ENCODE results near the gene PPP1R18. TPM values are rescaled to one million over a fixed set of nuclear protein-coding genes. Genes with fewer than 3 reads are reported as not detected.
"Not testable (repeated sequence)": the region's sequence is repeated elsewhere in the genome, so short reads cannot be mapped to it uniquely, and the experiment has no call there.

The PPP1R18 gene
- total RNA-seq, 1 experiment from 2014 or later, result 109 TPM

DNA sequence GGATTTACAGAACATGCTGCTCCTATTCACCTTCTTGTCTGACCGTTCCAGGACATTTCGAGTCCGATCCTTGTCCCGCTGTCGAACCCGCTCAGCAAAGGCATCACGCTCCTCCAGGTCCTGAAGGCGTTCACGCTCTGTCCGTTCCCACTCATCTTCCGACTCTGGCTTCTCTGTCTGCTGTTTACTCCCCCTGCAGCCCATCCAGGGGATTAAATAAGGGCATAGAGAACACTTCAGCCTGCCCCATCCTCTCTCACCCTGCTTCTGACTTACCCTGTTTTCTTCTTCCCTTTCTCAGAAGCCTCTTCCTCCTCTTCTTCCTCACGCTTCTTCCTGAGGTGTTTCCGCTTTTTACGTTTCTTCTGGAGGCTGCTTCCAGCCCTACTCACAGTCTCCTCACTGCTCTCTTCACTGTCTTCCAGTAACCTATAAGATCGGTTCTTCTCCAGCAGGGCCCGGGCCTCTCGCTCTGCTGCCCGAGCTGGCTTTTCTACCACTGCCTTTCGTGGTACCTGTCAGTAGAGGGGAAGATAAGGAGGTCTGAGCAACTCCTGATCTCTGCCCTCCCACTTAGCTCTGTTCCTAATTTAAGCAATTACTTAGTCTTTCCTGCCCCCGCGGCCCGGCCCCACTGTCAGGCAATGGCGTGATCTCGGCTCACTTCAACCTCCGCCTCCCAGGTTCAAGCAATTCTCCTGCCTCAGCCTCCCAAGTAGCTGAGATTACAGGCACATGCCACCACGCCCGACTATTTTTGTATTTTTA lies 15.5 kb downstream of the PPP1R18 start:
- no peak for DNase-seq (ENCODE audit: low read depth)

DNA sequence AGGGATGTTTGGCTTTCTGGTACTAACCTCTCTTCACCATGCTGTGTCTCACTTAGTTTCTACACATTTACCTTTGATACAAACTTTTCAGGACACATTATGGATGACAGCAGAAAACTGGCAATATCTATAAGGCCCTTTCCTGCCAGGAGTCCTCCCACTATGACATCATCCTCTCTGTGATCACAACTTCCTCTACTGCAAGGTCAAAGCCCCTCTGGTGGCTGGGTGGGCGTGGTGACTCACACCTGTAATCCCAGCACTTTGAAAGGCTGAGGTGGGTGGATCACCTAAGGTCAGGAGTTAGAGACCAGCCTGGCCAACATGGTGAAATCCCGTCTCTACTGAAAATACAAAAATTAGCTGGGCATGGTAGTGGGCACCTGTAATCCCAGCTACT lies 20.1 kb downstream of the PPP1R18 start:
- peak; percentile 34 for DNase-seq (ENCODE audit: low read depth)

GRCh38 chr6:30664994-30665767 lies 21.3 kb downstream of the PPP1R18 start:
- no peak for DNase-seq (ENCODE audit: low read depth)

DNA sequence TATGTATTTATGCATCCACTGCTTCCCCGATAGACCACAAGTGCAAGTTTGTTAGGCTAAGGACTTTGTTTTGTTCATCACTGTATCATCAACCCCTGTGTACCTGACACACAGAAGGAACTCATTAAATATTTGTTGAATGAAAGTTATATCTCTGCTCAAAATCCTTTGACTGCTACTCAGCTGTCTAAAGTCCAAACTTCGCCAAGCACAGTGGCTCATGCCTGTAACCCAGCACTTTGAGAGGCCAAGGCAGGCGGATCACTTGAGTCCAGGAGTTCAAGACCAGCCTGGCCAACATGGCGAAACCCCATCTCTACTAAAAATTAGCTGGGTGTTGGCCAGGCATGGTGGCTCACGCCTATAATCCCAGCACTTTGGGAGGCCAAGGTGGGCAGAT lies 28.5 kb downstream of the PPP1R18 start:
- DNase-seq (ENCODE audit: low read depth), result not testable (repeated sequence)

DNA sequence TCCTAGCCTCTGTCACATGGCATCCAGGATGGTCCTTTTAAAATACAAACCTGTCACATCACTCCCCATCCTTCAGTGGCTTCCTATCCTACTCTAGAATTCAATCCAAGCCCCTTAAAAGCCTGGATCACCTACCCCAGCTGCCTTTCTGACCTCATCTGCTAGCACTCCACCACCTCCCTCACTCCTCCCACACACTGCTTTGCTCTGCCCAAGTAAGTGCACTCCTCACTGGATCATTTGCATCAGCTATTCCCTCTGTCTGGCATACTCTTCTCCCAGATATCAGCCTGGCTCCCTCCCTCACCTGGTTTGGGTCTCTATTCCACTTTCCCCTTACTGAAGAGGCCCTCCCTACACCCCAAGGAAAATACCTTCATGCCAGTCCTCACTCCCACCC lies 29.0 kb downstream of the PPP1R18 start:
- DNase-seq (ENCODE audit: low read depth), result no peak

DNA sequence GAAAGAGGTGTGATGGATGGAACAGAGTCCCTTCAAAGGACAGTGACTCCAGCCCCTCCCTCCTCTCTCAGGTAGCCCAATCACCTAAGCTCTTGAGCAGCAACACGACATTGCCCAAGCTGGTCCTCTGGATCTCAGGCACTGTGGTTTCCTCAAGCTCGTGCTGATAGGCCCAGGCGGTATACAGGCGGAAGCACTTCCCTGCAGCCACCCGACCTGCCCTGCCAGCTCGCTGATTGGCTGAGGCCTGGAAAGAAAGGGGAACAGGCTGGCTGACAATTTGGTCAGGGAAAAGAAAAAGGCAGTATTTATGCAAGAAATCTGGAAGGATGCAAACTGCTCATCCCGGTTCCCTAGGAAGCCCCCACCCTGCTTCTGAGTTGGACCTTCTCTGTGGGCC lies 29.9 kb downstream of the PPP1R18 start:
- no peak for DNase-seq (ENCODE audit: low read depth)

DNA sequence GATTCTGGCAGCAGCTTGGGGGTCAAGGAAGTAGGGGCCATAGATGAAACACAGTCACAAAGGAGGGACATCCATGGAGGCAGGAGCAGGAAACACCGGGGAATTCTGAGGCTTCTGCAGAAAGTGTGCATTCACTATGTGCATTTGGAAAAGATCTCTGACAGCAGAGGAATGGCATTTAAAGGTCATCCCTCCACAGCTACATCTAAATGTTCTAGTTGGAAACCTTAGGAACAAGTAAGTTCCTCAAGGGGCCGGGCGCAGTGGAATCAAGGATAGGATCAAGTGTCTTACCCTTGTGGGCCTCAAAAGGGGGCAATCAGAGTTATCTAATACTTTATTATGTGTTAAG lies 30.7 kb downstream of the PPP1R18 start:
- no peak for DNase-seq (ENCODE audit: low read depth)

DNA sequence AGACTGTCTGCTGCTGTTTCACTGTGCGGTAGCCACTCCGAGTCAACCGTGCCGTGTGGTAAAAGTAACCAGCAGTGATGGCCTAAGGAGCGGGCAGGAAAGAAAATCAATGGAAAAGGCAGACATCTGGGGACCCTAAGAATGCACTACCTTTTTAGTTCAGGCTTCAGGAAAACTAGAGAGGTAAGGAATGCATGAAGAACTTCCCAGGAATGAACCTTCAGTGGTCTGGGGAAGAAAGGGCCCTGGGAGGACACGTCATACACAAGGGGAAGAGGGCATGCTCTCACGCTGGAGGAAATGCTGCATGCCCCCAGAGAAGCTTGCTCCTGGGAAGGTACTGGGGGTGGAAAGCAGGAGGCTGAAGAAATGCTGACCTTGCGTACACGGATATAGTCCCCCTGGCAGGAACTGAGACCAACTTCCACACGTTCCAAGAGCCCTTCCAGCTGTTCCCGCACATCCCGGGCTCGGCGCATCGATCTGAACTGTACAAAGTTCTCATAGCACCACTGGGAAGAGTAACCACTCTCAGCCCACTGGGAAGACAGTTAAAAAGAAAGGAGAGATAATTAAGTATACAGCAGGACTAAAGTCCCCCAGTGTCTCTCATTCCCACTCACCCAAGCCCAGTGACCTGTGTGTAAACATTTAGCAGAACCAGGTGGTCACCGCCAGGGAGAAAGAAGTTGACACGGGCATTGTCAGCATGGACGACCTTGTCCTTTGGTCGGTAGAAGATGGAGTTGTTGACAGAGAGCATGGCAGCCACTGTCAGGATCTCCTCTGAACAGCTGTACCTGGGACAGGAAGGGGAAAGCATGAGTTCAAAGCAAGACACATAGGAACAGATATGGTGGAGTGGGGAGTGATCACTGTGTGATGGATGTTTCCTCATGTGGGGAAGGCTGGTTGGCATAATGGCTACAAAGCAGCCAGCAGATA lies 31.4 kb downstream of the PPP1R18 start:
- no peak for DNase-seq (ENCODE audit: low read depth)

GRCh38 chr6:30651143-30651542 lies 35.3 kb downstream of the PPP1R18 start:
- DNase-seq (ENCODE audit: low read depth), result no peak

DNA sequence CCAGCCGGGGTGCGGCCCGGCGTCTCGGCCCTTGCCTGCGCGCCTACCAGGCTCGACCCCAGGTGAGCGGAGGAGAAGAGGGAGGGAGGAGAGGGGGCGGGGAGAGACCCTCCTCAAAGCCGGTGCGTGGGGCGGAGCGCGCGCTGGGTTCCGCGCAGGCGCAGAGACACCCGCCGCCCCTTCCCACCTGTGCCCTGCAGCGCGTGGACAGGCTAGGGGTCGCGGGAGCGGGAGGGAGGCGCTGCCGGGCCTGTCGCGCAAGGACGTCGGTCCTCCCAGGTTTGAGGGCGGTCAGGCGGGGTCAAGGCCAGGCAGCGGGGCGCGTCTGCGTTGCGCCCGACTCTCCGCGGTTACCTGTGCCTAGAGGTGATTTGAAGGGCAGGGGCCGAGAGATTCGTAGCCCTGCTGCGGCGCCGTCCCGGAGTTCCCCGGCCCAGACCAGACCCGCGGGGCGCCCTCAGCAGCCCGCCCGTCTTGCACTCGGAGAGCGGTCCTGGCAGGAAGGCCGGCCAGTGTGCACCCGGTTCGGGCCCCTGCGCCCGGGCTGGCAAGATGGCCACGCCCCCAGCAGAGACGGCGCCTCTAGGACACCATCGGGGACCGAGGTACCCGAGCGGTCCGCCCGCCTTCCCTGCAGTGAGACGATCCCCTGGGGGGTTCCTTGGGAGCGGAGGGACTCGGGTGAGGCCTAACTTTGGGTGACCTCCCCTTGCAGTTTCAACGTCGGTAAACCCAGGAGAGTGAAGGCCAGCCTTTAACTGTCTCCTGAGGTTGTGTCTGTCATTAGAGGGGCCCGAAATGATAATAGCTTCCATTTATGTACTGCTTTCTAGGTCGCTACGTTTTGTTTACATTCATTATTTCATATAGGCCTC lies 39.0 kb downstream of the PPP1R18 start:
- DNase-seq (ENCODE audit: low read depth), result peak; percentile 67

- peak; percentile 82 for DNase-seq (ENCODE audit: low read depth)
These were observed 39.8 kb downstream of the PPP1R18 start, which contains the start of gene C6orf136 for GRCh38 chr6:30646450-30647241. C6orf136 (plus strand) TSS chr6:30647133; CDS start chr6:30647232, 99 bp downstream.

GRCh38 chr6:30645989-30646388 lies 40.5 kb downstream of the PPP1R18 start:
- DNase-seq (ENCODE audit: low read depth), result no peak

- no peak for DNase-seq (ENCODE audit: low read depth)
These were observed 41.7 kb downstream of the PPP1R18 start for GRCh38 chr6:30644769-30645168.

- DNase-seq (ENCODE audit: low read depth), result no peak
These were observed 42.8 kb downstream of the PPP1R18 start for GRCh38 chr6:30643656-30644055.

GRCh38 chr6:30641048-30641447 lies 45.4 kb downstream of the PPP1R18 start:
- DNase-seq (ENCODE audit: low read depth), result no peak

- DNase-seq (ENCODE audit: low read depth), result no peak
These were observed 46.0 kb downstream of the PPP1R18 start for GRCh38 chr6:30640481-30640880.

DNA sequence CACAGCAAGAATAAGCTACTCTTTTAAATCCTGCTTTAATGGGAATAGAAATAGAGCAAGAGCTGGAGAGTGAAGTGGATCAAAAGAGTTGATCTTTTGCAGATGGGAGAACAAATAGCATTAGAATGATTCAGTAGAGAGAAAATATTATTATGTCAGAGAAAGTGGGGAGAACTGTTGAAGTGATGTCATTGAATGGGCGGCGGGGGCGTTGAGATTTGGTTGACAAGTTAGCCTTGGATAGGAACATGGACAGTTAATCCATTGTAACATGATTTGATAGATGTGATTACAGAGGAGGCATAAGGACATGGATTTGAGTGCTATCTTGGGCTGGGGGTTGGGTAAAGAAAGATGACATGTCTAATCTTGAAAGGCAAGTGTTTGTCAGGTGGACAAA lies 50.6 kb downstream of the PPP1R18 start:
- no peak for DNase-seq (ENCODE audit: low read depth)

DNA sequence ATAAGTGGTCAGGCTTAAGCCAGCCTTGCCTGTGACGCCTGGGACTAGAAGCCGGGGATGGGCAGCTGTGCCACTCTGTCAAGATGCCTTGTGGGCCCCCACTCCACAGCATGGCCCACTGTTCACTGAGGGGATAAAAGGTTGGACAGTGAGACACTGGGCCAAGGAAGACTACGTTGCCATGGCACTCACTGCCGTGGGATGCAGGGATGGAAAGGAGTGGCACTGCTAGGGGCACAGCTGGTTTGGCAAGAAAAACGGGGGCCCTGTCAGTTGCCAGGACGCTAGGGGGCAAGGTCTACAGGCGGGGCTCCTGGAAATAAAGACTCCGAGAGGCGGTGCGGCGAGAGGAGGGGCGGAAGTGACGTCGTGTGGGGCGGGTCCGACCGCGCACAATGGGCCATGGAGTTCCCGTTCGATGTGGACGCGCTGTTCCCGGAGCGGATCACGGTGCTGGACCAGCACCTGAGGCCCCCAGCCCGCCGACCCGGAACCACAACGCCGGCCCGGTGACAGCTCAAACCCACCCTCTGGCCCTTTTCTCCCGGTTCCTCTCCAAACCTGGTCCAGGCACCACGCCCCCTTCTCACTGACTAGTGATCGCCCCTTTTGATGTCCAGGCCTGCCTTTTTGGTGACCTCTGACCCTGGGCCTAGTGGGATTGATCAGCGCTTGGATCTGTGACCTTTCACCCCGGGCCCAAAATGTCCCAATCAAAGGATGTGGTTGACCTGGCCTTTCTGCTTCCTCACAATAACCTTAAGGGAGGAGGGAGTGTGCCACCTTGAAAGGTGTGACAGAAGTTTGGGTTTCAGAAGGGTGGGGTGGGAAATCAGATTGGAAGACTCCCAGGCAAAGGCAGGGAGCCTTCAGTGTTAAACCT lies 59.7 kb downstream of the PPP1R18 start, which contains the start of gene ATAT1:
Gene ATAT1, plus strand, starts transcription at position 391 of the 883 bp plus-strand sequence.
- DNase-seq (ENCODE audit: low read depth), result peak; percentile 81
